Suppressor macrophage treated with lipopolysaccharide for 4 hours (primary cell): ENCODE results near the gene ZBTB24.
A peak's percentile ranks its signal among the peaks of the same experiment; 100 is the strongest.
"Not testable (repeated sequence)": the region's sequence is repeated elsewhere in the genome, so short reads cannot be mapped to it uniquely, and the experiment has no call there.

Experiments used
- DNase-seq: peaks from one replicate; pipeline ENCODE4 v3.0.0-alpha.2; 2020

The ZBTB24 gene

DNA sequence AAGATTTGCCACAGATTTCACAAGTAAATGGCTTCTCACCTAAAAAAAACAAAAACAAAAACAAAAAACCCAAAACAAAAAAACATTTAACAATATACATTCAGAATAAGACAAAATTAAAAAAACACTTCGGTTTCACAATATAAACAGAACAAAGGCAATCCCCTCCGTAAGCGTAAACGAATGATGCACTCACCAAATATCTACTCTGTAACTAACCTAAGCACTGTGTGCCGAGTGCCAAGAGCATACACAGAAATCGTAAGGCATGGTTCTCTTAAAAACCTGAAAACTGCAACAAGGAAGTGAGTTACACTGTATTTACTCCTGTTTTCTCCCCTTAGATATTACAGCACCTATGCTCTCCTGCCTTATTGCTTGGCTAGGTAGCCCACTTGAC lies 15.3 kb downstream of the ZBTB24 start:
- no peak for DNase-seq

DNA sequence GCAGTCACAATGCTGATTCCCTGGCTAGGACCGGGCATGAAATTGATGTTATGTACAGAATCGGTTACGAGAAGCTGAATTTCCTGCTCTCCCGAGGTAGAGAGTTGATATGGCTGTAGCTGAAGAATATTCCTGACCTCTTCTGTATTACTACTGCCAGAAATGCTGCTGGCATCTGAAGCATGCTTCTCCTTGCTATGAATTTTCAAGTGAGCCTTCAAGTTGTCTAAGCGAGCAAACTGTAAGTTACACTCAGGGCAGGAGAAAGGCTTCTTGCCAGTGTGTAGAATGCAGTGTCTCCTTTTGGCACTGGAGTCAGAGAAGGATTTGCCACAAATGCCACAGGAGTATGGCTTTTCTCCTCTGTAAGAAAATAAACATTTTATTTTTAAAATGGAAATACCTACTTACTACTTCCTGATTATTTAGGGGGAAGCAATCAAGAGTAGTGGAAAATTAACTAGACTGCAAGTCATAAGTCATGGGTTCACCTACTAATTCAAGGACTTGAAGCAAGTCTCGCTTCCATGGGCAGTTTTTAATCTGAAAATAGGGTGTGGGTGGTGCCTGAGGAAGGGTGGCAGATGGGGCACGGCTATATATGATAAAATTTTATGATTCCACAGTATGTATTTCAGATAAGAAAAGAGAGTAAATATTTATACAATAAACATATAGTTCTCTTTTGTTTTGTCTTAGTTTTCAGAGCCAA lies 16.7 kb downstream of the ZBTB24 start:
- no peak for DNase-seq

DNA sequence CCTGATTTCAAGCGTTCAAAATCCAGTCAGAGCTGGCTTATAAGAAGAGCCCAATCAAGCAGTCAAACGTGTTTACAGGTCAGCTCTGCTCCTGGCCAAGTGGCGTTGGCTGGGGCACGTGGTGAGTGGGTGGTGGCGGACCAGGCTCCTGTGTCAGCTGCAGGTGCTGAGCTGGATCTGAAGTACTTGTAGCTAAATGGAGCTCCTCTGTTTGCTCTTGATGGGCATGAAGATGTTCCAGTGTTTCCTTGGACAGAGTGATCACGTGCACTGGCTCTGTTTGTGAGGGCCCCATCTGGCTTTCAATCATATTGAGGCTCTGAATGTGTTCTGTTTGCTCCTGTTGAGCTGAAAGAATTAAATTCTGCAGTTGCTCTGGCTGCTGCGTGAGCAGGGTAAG lies 17.2 kb downstream of the ZBTB24 start:
- DNase-seq: no peak

DNA sequence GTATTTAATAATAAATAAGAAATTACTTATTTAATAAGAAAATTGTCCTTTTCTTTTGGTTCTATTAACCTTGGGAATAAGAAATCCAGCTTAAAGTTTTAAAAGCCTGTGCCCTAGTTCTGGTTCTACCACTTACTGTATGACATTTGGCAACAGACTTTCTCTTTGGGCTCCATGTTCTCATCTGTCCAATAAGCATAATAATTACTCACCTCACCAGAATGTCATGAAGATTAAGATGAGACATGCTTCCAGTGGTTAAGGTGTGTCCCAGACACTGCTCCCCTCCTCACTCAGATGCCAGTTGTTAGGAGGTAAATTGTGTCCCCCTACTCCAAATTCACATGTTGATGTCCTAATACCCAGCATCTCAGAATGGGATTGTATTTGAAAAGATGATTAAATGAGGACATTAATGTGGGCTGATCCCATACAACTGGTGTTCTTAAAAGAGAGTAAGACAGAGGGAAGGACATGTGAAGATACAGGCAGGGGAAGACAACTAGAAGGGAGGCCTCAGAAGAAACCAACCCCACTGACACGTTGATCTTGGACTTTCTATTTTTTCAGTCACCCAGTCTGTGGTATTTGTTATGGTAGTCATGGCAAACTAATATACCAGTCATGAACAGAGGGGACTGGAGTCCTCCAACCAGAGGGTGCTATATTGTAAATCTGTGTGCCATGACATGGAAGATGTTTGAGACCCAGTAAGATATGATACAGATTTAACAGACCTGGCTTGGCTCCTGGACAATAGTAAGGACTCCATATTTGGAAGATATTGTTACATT lies 21.1 kb downstream of the ZBTB24 start:
- no peak for DNase-seq

DNA sequence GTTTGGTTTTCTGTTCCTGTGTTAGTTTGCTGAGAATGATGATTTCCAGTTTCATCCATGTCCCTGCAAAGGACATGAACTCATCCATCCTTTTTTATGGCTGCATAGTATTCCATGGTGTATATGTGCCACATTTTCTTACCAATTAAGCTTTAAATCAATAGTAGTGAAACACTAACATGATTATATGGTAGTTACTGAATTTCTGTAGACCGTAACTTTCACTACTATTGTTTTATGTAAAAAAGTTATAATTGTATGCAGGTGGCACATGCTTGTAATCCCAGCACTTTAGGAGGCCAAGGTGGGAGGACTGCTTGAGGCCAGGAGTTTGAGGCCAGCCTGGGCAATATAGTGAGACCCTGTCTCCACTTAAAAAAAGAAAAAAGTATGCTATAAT lies 21.8 kb downstream of the ZBTB24 start:
- DNase-seq: not testable (repeated sequence)

DNA sequence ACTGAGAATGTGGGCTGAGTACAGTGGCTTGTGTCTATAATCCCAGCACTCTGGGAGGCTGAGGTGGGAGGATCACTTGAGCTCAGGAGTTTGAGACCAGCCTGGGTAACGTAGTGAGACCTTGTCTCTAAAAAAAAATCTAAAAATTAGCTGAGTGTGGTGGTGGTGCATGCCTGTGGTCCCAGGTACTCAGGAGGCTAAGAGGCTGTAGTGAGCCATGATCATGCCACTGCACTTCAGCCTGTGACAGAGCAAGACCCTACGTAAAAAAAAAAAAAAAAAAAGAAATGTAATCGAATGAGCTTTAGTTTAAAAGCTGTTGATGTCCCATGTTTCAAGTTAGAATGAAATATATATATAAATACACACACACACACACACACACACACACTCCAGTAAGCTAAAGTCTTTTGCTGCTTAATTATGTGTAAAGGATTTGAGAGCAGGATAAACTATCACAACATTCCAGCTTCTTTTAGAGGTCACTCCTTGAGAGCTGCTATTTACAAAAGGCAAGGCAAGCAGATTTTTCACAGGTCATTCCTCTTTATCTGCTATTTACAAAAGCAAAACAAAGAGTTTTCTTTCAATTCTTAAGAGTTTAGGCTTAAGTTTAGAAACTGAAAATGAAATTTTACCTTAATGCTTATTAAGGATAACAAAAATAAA lies 22.7 kb downstream of the ZBTB24 start:
- no peak for DNase-seq

DNA sequence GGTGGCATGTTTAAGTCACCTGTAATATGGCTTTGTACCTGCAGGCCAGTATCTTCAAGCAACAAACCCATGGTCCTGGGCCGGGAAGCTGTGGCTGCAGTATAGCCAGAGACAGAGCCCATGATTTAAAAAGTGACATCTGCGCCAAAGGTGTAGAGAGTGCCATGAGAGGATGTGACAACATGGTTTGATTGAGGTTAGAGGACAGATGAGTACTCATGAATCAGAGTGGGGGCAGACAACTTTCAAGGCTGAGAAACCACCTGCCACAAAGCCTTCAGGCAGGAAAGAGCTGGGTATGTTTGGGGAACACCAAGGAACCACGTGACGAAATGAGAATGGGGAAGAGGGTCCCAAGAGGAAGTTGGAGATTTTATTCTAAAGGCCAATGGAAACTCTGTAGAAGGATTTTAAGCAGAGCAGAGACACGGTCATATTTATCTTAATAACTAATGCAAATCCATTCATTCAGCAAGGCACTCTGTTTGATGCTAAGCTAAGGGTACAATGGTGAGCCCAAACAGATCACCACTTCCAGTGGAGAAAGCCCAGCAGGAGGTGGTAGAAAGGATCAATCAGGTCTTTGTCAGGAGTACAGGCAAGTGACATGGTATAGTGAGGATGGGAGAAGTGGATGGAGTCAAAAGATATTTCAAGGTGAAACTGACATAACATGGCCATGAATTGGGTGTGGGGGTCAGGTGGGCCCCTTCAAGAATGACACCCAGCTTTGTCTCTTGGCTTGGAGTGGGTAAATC lies 24.1 kb downstream of the ZBTB24 start:
- DNase-seq: peak; percentile 72

DNA sequence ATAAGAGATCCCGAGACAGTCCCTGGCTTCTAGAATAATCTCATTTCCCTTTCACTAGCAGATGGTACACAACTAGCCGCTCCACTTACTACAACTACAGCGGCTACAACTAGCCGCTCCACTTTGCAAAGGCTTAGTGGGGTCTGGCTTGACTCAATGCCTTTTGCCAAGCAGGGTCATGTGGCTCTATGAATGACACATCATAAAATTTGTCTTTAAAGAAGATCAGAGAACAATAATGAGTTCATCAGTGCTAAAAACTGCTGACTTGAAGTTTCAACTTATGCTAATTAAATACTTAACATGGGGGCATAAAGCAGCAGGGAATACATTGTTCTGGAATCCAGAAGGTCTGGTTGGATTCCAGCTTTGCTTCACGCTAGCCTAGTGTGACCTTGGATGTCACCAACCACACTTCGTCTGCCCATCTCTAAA lies 25.4 kb downstream of the ZBTB24 start:
- DNase-seq: no peak

DNA sequence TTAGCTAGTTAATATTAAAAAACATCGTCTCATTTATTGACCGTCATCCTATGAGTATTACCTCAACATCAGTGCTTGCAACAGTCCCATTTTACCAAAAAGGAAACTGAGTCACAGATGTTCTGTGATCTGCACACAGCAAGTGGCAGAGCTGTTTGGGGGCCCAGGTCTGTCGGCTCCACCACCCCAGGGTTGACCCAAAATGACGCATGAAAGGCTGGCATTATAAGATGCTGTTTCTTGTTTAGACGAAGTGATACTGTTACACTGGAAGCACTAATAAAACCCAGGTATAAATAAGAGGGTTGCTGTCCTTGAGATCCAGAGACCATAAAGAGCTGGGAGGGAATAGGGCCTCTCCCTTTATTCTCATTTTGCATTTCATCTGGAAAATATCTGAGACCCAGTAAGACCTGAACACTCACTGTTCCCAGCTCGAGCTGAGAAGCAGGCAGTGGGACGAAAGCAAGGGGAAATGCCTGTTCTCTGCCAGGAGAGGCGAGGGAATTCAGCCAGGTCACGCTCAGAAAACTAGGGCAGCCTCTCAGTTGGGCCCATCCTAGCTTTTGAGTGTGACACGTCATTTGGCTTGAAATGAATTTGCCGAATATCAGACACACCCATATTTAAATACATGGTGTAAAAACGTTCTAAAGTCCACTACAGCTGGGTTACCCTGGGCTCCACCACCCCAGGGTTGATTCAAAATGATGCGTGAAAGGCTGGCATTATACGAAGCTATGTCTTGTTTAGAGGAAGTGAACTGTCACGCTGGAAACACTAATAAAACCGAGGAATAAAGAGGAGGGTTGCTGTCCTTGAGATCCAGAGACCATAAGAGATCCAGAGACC lies 26.1 kb downstream of the ZBTB24 start:
- no peak for DNase-seq

DNA sequence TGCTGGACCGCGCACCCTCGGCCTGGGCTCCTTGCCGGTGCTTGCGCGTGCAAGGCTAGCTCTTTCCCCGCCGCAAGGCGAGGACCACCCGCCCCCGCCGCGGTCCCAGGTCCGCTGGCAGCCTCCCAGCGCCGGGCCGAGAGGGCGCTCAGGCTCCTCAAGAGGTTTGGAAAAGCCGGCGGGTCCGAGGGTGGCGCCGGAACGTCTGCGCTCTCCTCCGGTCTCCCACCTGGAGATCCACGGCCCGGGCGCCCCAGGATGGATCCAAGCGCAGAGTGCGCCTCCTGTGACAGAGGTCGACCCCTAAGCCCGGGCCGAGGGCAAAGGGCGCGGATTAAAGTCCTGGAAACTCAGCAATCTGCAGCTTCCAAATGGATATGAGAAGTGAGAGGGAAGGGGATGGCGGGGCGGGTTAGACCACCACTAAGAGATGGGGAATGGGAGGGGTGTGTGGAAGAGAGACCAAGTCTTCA lies 26.9 kb downstream of the ZBTB24 start:
- DNase-seq: no peak

DNA sequence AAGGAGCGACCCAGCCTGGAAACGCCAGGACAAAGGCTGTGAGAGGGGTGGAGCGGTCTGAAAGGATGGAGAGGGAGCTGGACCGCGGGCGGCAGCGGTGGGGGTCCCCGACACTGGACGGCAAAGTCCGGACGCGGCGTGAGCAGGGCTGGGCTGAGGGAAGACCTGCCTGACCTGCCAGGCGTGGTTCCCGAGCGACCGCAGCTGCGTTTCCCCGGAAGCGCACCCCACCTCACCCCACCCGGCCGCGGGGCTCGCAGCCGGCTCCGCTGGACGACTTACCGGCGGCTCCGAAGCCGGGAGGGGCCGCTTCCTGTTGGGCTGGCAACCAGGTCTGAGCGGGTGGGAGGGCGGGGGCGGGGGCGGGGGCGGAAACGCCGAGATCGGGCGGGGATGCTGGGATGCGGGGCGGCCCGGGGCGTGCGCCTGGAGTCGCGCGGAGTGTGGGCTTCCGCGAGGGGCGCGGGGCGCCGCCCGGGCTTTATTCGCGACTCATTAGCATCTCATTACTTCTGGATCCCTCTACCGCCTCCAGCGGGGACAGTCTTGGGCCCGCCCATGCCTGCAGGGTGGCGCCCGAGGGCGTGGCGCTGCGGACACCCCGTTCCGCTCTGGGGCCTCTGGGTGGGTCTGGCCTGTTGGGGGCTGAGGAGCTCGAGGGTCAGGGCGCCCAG lies 27.4 kb downstream of the ZBTB24 start, which contains the start of gene MICAL1:
Gene MICAL1, minus strand, starts transcription at position 336 of the 674 bp plus-strand sequence. CDS start 1,576 bp downstream, outside the sequence.
- peak; percentile 79 for DNase-seq

DNA sequence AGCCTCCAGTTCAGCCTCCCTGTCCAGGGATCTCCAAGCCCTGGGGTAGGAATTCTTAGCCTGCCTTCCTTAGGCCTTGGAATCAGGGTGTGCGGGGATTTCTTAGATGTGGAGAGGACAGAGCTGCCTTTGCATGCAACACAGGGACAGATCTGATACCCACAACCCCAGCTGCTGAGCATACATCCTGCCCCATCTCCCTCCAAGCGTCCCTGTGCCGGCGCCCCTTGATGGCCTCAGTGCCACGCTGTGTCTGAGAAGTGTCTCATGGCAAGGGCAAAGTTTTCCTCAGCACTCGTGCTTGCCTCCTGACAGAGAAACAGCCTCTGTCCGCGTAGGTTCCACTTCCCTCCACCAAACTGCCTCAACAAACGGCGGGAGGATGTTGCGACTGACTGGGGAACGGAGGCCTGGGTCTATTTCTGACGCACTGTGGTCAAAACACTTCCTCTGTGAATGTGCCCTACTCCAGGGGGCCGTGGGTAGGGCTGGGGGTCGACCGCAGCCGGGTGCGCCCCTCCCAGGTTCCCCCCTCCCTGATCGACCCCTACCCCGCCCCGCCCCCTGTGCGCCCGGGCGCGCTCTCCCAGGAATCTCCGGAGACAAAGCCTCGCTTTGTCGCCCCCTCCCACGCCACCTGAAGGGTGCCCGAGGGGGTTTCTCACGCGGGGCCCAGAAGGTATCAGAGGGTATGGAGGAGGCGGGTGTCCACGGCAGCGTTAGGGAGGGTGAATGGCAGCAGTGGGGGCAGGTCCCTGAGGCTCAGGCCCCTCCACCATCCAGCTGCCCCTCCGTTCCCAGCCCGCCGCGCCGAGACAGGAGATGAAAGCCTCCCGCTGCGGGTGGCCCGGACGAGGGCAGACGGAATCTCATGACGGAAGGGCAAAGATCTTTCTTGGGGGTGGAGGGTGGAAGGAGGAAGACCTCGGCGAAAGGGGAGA lies 28.3 kb downstream of the ZBTB24 start:
- DNase-seq: peak; percentile 85

DNA sequence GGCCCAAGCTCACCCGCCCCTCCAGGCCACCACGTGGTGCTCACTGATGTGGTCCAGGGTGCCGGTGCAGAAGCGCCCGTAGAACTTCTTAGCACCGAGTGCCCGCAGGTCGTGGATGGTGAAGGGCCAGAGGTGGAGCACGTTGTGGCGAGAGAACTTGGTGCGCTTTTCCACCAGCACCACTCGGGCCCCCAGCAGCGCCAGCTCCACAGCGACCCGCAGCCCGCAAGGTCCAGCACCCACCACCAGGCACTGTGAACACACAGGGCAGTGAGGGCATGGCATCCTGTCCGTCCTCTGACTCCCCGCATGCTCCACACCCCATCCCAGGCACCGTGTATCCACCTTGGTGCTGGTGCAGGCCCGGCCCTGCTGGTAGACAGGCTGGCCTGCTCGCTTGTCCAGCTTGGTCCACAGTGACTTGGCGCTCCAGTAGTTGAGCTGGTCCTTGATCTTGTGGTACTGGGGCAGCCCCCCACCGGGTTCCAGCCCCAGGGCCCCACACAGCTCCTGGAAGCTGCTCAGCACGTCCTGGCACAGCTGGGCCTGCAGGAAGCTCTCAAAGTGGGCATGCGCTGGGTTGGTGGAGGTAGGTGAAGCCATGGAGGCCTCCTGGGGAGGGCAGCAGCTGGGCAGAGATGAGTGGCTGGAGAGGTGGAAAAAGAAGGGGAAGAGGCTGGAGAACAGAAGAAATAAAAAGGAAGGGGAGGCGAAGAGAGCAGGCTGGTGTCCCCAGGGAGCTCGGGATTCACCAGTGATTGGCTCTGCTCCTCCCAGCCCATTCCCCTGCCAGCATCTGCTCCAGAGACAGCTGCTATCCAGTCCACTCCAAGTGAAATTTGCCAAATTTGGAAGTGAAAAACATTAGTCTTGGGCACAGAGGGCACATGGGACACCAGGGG lies 29.2 kb downstream of the ZBTB24 start:
- DNase-seq: no peak

DNA sequence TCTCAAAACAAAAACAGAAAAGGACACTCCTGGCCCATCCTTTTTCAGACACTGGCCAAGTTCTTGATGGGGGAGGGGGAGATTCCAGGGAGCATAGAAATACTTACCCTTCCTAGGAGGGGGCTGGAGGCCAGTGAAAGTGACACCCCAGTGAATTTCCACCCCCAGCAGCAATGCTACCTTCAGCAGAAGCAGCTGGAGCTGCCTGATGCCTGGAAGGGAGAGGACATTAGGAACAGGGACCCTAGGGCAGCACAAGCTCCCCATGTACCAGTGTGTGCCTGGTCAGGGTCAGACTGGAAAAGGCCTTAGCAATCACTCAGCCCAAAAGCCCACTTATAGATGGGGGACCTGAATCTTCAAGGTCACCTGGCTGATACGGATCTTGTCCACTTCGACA lies 29.9 kb downstream of the ZBTB24 start:
- DNase-seq: no peak

DNA sequence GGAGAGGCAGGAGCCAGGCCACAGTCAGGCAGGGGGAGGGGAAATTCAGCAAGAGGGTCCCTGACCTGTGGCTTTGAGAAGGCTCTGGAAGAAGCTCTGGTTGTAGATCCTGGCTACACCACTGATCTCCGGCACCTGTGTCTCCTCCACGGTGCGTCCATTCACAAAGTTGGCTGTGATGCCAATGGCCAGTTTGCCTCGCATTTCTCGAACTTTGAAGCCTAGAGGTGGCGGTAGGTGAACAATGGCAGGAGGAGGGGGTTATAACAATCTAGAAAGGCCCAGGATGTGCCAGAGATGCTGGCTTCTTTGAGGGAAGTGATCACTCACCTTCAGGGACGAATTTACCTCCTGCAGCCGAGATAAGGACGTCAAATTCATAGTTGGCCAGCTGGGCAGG lies 30.8 kb downstream of the ZBTB24 start:
- DNase-seq: no peak

DNA sequence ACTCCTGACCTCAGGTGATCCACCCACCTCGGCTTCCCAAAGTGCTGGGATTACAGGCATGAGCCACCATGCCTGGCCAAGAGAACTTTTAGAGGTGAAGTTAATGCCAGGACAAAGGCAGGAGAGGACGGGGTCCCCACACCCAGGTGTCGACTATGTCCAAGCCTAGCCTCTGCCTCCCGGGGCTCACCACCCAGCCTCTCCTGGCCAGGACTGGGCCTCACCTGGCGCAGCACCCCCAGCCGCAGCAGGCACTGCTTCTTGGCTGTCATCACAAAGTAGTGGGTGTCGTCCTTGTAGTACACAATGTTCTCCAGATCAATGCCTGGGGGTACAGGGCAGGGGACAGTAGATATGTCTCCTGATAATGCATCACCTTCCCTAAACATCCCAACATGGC lies 31.6 kb downstream of the ZBTB24 start:
- no peak for DNase-seq

DNA sequence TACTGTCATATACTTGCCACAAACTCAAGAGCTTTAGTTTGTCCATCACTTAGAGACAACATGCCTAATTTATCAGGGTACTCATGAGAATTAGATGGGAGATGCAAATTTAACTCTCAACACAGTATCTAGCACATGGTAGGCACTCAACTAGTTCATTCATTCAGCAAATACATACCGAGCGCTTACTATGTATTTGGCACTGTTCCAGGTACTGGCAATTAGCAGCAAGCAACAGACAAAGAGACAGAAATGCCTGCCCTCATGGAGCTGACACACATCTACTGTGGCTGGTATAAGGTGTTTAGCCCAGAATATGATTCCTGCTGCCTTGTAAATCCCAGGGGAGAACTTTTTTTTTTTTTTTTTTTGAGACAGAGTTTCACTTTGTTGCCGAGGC lies 32.2 kb downstream of the ZBTB24 start:
- no peak for DNase-seq

DNA sequence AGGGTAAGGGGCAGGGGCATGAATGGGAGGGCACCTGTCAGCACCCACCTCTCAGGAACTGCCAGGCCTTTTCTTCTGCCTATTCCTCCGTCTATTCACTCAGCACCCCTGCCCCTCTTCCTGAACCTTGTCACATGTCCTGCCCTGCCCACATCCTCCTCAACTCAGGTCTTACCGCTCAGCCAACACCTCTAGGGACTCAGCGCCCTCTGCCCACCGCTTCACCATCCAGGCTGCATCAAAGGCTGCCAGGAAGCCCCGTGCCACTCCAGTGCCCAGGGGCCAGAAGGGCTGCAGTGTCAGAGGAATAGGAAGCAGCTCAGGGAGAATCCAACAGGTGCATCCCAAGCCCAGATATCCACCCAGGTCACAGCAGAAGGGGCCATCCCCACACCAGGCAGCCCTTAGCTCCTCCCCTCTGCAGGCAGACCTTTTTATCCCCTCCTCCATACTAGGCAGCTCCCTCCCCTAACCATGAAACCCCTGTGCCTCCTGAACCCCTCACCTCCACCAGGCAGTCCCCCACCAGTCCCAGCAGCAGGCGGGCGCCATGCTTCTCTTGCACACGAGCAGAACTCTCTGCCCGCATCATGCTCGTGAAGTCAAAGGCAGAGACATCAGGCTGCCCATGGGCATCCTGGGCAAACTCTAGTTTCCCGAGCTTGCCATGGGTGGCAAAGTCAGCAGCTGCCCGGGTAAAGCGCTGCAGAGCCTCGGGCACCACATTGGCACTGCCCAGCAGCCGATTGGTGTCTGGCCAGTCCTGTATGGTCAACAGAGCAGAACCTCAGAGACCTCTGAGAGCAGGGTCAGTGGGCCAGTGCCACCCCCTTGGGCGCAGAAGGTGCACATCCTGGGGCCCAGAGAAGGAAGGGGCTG lies 33.0 kb downstream of the ZBTB24 start:
- DNase-seq: no peak
